Measurements from ENCODE around the gene ZYX.
"Not testable (repeated sequence)": the region's sequence is repeated elsewhere in the genome, so short reads cannot be mapped to it uniquely, and the experiment has no call there.

ZYX gene

GRCh38 chr7:143387156-143387975 is 6.2 kb downstream of the ZYX start:
- no peak for DNase-seq

GRCh38 chr7:143388051-143388450 is 6.9 kb downstream of the ZYX start:
- DNase-seq, result no peak

- DNase-seq, result no peak
Observed at GRCh38 chr7:143388491-143389101, 7.5 kb downstream of the ZYX start.

- DNase-seq, result no peak
Observed at GRCh38 chr7:143389316-143390103, 8.4 kb downstream of the ZYX start.

GRCh38 chr7:143390104-143390772 is 9.1 kb downstream of the ZYX start:
- no peak for DNase-seq

GRCh38 chr7:143390773-143391317 is 9.7 kb downstream of the ZYX start:
- no peak for DNase-seq

- DNase-seq, result no peak
Observed at GRCh38 chr7:143391462-143392404, 10.6 kb downstream of the ZYX start.

- not testable (repeated sequence) for DNase-seq
Observed at GRCh38 chr7:143392427-143392826, 11.3 kb downstream of the ZYX start.

- no peak for DNase-seq
Observed at GRCh38 chr7:143392875-143393266, 11.7 kb downstream of the ZYX start.

GRCh38 chr7:143393267-143394041 is 12.3 kb downstream of the ZYX start:
- DNase-seq, result no peak

GRCh38 chr7:143394068-143394467 is 12.9 kb downstream of the ZYX start:
- DNase-seq, result no peak

GRCh38 chr7:143394777-143395176 is 13.6 kb downstream of the ZYX start:
- no peak for DNase-seq

- no peak for DNase-seq
Observed at GRCh38 chr7:143395187-143396149, 14.3 kb downstream of the ZYX start.

- no peak for DNase-seq
Observed at GRCh38 chr7:143396182-143396581, 15.0 kb downstream of the ZYX start.

- DNase-seq, result no peak
Observed at GRCh38 chr7:143396625-143397556, 15.7 kb downstream of the ZYX start.

GRCh38 chr7:143397710-143398530 is 16.8 kb downstream of the ZYX start:
- no peak for DNase-seq

- no peak for DNase-seq
Observed at GRCh38 chr7:143398616-143399015, 17.5 kb downstream of the ZYX start.

- no peak for DNase-seq
Observed at GRCh38 chr7:143399151-143399550, 18.0 kb downstream of the ZYX start.

Data from NCI-H1092 treated with DMSO at 0.1 percent for 48 hours (cell line).